Neural crest cell (in vitro differentiated cells): ENCODE data around the gene ADAMTSL1. TPM values are rescaled to one million over a fixed set of nuclear protein-coding genes. Genes with fewer than 3 reads are reported as not detected.

Source experiments
- DNase-seq: peaks from one replicate; pipeline ENCODE4 v3.0.0; 2021; ENCODE audit warnings: low read depth, mixed read lengths, low spot score
- H3K27ac Mint-ChIP-seq: one replicate; pipeline ENCODE4 v1.8.0; 2021; ENCODE audit warnings: mild to moderate bottlenecking, mixed read lengths; ENCODE audit not compliant: unreplicated experiment
- H3K27me3 Mint-ChIP-seq: 2 replicates; pipeline ENCODE4 v1.8.0; 2021; ENCODE audit warnings: low read depth, mild to moderate bottlenecking, mixed read lengths
- H3K36me3 Mint-ChIP-seq: 2 replicates; pipeline ENCODE4 v1.8.0; 2021; ENCODE audit warnings: low read depth, mild to moderate bottlenecking, mixed read lengths
- H3K4me1 Mint-ChIP-seq: 2 replicates; pipeline ENCODE4 v1.8.0; 2021; ENCODE audit warnings: mixed read lengths
- H3K4me3 Mint-ChIP-seq: one replicate; pipeline ENCODE4 v1.8.0; 2021; ENCODE audit warnings: mild to moderate bottlenecking, mixed read lengths
- H3K9me3 Mint-ChIP-seq: 2 replicates; pipeline ENCODE4 v1.8.0; 2021; ENCODE audit warnings: mixed read lengths
- total RNA-seq: library from RNA; stranded (reverse); gene quantifications from 2 replicates; pipeline ENCODE4 v1.2.1, GENCODE V29; 2021
- TF ChIP-seq, protein P1 (sequence below): fragments of 200-600 bp; sonication (generic); conservative IDR thresholded peaks from 2 replicates; pipeline ENCODE4 v1.5.0; 2021; ENCODE audit warnings: antibody characterized with exemption, mild to moderate bottlenecking

The ADAMTSL1 gene
- total RNA-seq, 1 donor from 2014 or later = 2.3 TPM

DNA sequence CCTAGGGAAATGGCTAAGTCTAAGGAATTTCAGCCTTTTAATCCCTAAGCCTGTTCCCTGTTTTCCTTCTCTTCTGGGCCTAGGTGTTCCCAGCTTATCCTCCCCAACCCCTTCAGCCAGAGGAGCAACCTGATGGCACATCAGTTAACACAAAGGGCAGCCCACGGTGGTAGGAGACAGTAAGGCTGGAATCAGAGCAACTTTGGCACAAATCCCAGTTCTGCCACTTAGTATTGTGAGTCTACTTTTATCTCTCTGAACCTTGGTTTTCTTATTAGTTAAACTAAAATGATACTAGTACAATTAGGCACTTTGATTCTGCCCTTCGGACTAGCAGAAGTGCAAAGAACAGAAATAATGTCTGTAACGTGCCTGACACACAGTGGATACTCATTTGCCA is 312.2 kb downstream of the ADAMTSL1 start:
- Mint-ChIP-seq H3K36me3 (no peaks in the 10 kb centered on the region), H3K27me3 (no peaks in the 10 kb centered on the region), H3K4me3 (no peak overlapping the region), H3K9me3 (peaks cover 2% of the 10 kb centered on the region), H3K4me1 (no peaks in the 10 kb centered on the region), H3K27ac (no peak overlapping the region)
- TF ChIP-seq, protein P1, sequence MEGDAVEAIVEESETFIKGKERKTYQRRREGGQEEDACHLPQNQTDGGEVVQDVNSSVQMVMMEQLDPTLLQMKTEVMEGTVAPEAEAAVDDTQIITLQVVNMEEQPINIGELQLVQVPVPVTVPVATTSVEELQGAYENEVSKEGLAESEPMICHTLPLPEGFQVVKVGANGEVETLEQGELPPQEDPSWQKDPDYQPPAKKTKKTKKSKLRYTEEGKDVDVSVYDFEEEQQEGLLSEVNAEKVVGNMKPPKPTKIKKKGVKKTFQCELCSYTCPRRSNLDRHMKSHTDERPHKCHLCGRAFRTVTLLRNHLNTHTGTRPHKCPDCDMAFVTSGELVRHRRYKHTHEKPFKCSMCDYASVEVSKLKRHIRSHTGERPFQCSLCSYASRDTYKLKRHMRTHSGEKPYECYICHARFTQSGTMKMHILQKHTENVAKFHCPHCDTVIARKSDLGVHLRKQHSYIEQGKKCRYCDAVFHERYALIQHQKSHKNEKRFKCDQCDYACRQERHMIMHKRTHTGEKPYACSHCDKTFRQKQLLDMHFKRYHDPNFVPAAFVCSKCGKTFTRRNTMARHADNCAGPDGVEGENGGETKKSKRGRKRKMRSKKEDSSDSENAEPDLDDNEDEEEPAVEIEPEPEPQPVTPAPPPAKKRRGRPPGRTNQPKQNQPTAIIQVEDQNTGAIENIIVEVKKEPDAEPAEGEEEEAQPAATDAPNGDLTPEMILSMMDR = no peak
- no peak for DNase-seq

DNA sequence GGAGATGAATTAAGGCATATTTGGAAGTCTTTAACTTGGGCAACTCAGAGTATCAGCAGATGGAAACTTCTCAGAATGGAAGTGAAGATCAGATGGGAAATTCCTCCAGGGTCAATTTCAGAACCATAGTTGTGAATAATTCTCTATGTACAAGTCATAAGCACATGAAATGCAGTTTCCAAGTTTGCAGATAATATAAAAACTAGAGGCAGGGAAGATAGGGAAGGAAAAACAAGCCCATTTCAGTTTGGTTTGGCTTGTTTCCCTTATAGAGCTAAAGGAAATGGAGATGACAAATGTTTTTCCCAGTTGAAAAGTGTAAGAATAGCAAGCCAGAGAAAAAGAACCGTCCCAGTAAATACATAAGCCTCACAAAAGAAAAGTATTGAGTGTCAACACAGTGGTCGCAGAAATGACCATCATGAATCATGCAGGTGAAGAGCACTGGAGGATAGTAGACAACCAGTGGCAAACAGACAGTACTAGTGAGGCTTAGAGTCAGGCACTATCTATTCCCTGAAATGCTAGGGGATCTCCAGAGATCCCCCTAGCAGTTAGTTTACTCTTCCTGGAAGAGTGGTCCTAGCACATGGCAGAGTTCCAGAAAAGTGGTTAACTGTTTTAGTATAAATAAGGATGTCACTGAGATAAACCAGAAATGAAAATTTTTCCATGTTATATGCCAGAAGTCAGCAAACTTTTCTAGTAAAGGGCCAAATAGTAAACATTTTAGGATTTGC is 313.1 kb downstream of the ADAMTSL1 start:
- Mint-ChIP-seq H3K27me3 (no peaks in the 10 kb centered on the region), H3K36me3 (no peaks in the 10 kb centered on the region), H3K9me3 (peaks cover 3% of the 10 kb centered on the region), H3K4me3 (no peak overlapping the region), H3K27ac (no peak overlapping the region), H3K4me1 (no peaks in the 10 kb centered on the region)
- DNase-seq = no peak
- TF ChIP-seq, protein P1 = no peak

GRCh38 chr9:18788256-18788655 is 314.3 kb downstream of the ADAMTSL1 start:
- no peaks in the 10 kb centered on the region for H3K36me3 Mint-ChIP-seq
- no peak overlapping the region for H3K27ac Mint-ChIP-seq
- TF ChIP-seq, protein P1 = no peak
- peaks cover 3% of the 10 kb centered on the region for H3K4me1 Mint-ChIP-seq
- no peak for DNase-seq
- no peak overlapping the region for H3K4me3 Mint-ChIP-seq
- no peaks in the 10 kb centered on the region for H3K27me3 Mint-ChIP-seq
- H3K9me3 Mint-ChIP-seq = peaks cover 3% of the 10 kb centered on the region

DNA sequence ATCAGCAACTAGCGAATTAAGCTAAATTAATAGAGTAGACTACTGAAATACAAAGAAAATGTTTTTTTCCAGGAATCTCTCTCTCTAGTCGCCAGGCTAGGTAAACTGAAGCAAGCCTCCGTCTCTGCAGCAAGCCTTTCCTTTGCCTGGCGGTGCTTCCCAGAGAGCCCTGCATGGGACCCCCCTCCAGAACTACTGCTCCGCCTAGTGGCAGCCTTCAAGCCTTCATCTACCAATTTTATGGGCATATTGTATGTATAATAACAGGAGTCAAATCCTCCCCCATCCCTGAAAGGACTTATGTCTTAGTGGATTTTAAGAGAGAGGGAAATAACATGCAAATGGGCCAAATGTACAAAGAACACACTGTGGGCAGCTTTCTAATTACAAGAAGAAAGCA is 317.1 kb downstream of the ADAMTSL1 start:
- peaks cover 11% of the 10 kb centered on the region for H3K4me1 Mint-ChIP-seq
- H3K36me3 Mint-ChIP-seq = no peaks in the 10 kb centered on the region
- peak; percentile 55 for DNase-seq
- TF ChIP-seq, protein P1 = peak; percentile 61
- H3K27me3 Mint-ChIP-seq = no peaks in the 10 kb centered on the region
- H3K27ac Mint-ChIP-seq = no peak overlapping the region
- peaks cover 6% of the 10 kb centered on the region for H3K9me3 Mint-ChIP-seq
- no peak overlapping the region for H3K4me3 Mint-ChIP-seq

- Mint-ChIP-seq H3K36me3 (no peaks in the 10 kb centered on the region), H3K9me3 (peaks cover 6% of the 10 kb centered on the region), H3K27me3 (no peaks in the 10 kb centered on the region), H3K4me1 (peaks cover 20% of the 10 kb centered on the region), H3K27ac (no peak overlapping the region), H3K4me3 (no peak overlapping the region)
- TF ChIP-seq, protein P1 = no peak
- no peak for DNase-seq
Measured at GRCh38 chr9:18793122-18793521, 319.2 kb downstream of the ADAMTSL1 start.
